ENCODE results near the gene GMPPB. TPM values are rescaled to one million over a fixed set of nuclear protein-coding genes. Genes with fewer than 3 reads are reported as not detected.
"Not testable (repeated sequence)": the region's sequence is repeated elsewhere in the genome, so short reads cannot be mapped to it uniquely, and the experiment has no call there.

Gene GMPPB
- total RNA-seq, 4 donors from 2014 or later: 15.6 to 20.5 (median 17.3) TPM

GRCh38 chr3:49689046-49689907, 34.5 kb downstream of the GMPPB start, which contains the start of the genes MST1 and RNF123:
Gene MST1, minus strand, starts transcription at chr3:49689474. Its CDS starts 783 bp downstream, at chr3:49688691.
Gene RNF123, plus strand, starts transcription at chr3:49689557. Its CDS starts 1,609 bp downstream, at chr3:49691166.
- H3K4me1 ChIP-seq: peaks cover 0 to 48% (median 23%) of the 10 kb centered on the region in 3 donors
- 0% methylated on average over 2 of the region's 66 CpGs; no CpG with 5 or more reads in 1 of the 2 donors for WGBS, 2 donors (ENCODE audit: low coverage in 1 of 2)
- TF ChIP-seq POLR2AphosphoS5 (IDR thresholded peaks at IDR 0.05) (peak; percentile 88), CTCF (IDR thresholded peaks at IDR 0.05) (peak in 2 of 4 experiments; percentile 48 to 60), POLR2A (IDR thresholded peaks at IDR 0.05) (peak; percentile 20 to 49), EP300 (IDR thresholded peaks at IDR 0.05) (no peak)
- ATAC-seq: peak; percentile 78
- H3K4me3 ChIP-seq: peak within 1 kb of the TSS; percentile 50 to 98
- peaks cover 0 to 12% of the 10 kb centered on the region in 2 donors for H3K36me3 ChIP-seq
- H3K9me3 ChIP-seq: no peaks in the 10 kb centered on the region
- H3K27me3 ChIP-seq: peaks cover 25% of the 10 kb centered on the region
- H3K27ac ChIP-seq: peak within 1 kb of the TSS; percentile 20 to 82 (median 78)

DNA sequence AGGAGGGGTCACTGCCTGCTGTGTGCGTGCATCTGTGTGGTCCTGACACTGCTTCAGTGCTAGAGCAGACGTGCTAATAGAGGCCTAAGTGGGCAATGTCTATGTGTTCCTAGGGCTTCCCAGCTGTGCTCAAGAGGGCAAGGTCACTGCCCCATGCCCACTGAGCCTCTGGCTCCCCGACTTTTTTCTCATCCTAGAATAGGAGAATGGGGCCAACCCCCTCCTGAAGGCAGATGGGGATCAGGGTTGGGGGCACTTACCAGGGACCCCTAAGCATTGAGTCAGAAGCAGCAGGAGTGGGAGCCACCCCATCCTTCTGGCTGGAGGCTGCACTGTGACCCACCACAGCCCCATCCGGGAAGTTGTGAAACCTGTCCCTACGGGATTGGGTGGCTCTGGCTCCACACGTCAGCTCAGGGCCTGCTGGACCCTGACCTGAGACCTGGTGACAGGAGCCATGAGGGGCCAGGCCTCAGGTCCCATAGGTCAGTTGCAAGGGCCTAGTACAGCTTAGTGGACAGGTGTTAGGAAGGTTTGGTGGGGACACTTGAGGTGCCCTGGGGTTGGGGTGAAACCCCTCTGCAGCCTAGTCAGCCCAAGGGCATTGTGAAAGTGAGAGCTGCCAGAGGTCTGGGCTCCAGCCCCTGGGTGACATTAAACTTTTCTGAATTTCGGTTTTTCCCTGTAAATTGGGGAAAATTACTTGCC, 35.3 kb downstream of the GMPPB start:
- Histone ChIP-seq H3K27ac (peak overlapping the region in 3 of 4 donors; percentile 76 to 82 (median 80)), H3K36me3 (peaks cover 0 to 20% of the 10 kb centered on the region in 2 donors), H3K27me3 (peaks cover 25% of the 10 kb centered on the region), H3K4me3 (peak overlapping the region; percentile 50 to 98), H3K4me1 (peaks cover 0 to 48% (median 23%) of the 10 kb centered on the region in 3 donors)
- no CpG with 5 or more reads among the region's 7 CpGs for WGBS, 2 donors (ENCODE audit: low coverage in 1 of 2)
- not testable (repeated sequence) for ATAC-seq, H3K9me3 ChIP-seq

GRCh38 chr3:49687424-49687795, 36.3 kb downstream of the GMPPB start:
- not testable (repeated sequence) for ATAC-seq

DNA sequence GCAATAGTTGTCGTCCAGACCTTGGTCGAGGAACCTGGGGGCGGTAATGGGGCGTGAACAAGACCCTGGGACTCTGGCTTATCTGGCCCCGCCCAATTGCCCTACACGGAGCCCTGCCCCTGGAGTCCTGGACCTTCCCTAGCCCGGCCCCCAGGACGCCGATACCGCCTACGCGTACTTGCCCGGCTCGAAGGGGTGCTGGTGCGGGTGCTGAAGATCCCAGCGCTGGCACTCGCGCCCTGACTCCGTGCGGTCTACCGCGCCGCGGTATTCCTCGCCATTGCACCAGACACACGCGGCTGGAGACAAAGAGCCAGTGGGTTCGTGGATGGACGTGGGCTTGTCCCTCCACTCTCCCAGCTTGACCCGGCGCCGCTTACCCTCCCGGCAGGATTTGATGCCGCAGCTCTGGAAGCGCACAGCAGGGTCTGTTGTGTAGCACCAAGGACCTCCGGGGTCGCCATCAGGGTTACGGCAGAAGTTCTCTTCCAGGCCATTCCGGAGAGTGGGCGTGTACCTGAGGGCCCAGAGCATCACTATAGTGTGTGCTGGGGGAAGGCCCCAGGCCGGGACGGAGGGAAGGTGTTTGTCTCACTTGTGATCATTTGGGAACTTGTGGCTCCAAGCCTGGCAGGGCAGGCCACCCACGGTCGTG, 36.9 kb downstream of the GMPPB start:
- WGBS, 2 donors (ENCODE audit: low coverage in 1 of 2): no CpG with 5 or more reads among the region's 44 CpGs
- Histone ChIP-seq H3K36me3 (peaks cover 0 to 36% of the 10 kb centered on the region in 2 donors), H3K4me3 (peak overlapping the region in 1 of 2 donors; percentile 28), H3K27me3 (peaks cover 25% of the 10 kb centered on the region), H3K4me1 (peaks cover 0 to 47% (median 23%) of the 10 kb centered on the region in 3 donors)
- not testable (repeated sequence) for H3K9me3 ChIP-seq, H3K27ac ChIP-seq
- ATAC-seq: peak; percentile 23

More at GRCh38 chr3:49687424-49687795, 36.3 kb downstream of the GMPPB start:
- no CpG with 5 or more reads among the region's 12 CpGs for WGBS, 2 donors (ENCODE audit: low coverage in 1 of 2)
- H3K36me3 ChIP-seq: peaks cover 0 to 31% of the 10 kb centered on the region in 2 donors
- H3K27ac ChIP-seq, H3K4me3 ChIP-seq, H3K9me3 ChIP-seq: not testable (repeated sequence)
- H3K27me3 ChIP-seq: peaks cover 25% of the 10 kb centered on the region
- H3K4me1 ChIP-seq: peaks cover 0 to 48% (median 23%) of the 10 kb centered on the region in 3 donors

- H3K4me1 ChIP-seq: peaks cover 0 to 42% (median 23%) of the 10 kb centered on the region in 3 donors
- H3K27me3 ChIP-seq: peaks cover 25% of the 10 kb centered on the region
- peak overlapping the region in 1 of 2 donors; percentile 28 for H3K4me3 ChIP-seq
- peaks cover 0 to 41% of the 10 kb centered on the region in 2 donors for H3K36me3 ChIP-seq
- H3K9me3 ChIP-seq, H3K27ac ChIP-seq: not testable (repeated sequence)
- ATAC-seq: peak; percentile 8
- no CpG with 5 or more reads among the region's 29 CpGs for WGBS, 2 donors (ENCODE audit: low coverage in 1 of 2)
These were observed 37.4 kb downstream of the GMPPB start for GRCh38 chr3:49686346-49686745.

GRCh38 chr3:49685846-49686245, 37.9 kb downstream of the GMPPB start:
- Histone ChIP-seq H3K4me1 (peaks cover 0 to 37% (median 18%) of the 10 kb centered on the region in 3 donors), H3K36me3 (peaks cover 0 to 46% of the 10 kb centered on the region in 2 donors), H3K27me3 (peaks cover 25% of the 10 kb centered on the region)
- not testable (repeated sequence) for H3K27ac ChIP-seq, H3K4me3 ChIP-seq, H3K9me3 ChIP-seq, ATAC-seq
- WGBS, 2 donors (ENCODE audit: low coverage in 1 of 2): no CpG with 5 or more reads among the region's 36 CpGs

GRCh38 chr3:49685103-49685502, 38.6 kb downstream of the GMPPB start:
- H3K4me3 ChIP-seq, ATAC-seq, H3K27ac ChIP-seq, H3K9me3 ChIP-seq: not testable (repeated sequence)
- WGBS, 2 donors (ENCODE audit: low coverage in 1 of 2): no CpG with 5 or more reads among the region's 10 CpGs
- Histone ChIP-seq H3K36me3 (peaks cover 0 to 54% of the 10 kb centered on the region in 2 donors), H3K4me1 (peaks cover 0 to 29% (median 13%) of the 10 kb centered on the region in 3 donors), H3K27me3 (peaks cover 25% of the 10 kb centered on the region)

GRCh38 chr3:49684453-49684852, 39.3 kb downstream of the GMPPB start:
- Histone ChIP-seq H3K4me1 (peaks cover 0 to 25% (median 11%) of the 10 kb centered on the region in 3 donors), H3K36me3 (peaks cover 0 to 60% of the 10 kb centered on the region in 2 donors), H3K27me3 (peaks cover 25% of the 10 kb centered on the region)
- WGBS, 2 donors (ENCODE audit: low coverage in 1 of 2): no CpG with 5 or more reads among the region's 2 CpGs
- ATAC-seq, H3K9me3 ChIP-seq, H3K27ac ChIP-seq, H3K4me3 ChIP-seq: not testable (repeated sequence)

Measured in gastroesophageal sphincter (tissue), 4 donors.